Measurements from ENCODE around the gene CDC42SE2. TPM values are rescaled to one million over a fixed set of nuclear protein-coding genes. Genes with fewer than 3 reads are reported as not detected.

CDC42SE2 gene
- total RNA-seq, 2 donors from 2014 or later = 147 to 151 TPM

GRCh38 chr5:131400585-131400984 lies 136.7 kb downstream of the CDC42SE2 start:
- DNase-seq = no peak
- no peak for ATAC-seq (replicated peaks in 1 of 2)
- peaks cover 31 to 60% of the 10 kb centered on the region in 2 donors for H3K36me3 Mint-ChIP-seq (ENCODE audit: insufficient read depth in 2 of 2)
- peaks cover 53% of the 10 kb centered on the region for H3K4me1 Mint-ChIP-seq (ENCODE audit: low read depth)
- H3K4me3 Mint-ChIP-seq = no peak overlapping the region
- no peaks in the 10 kb centered on the region for H3K27me3 Mint-ChIP-seq (ENCODE audit: low read depth)
- peak overlapping the region; percentile 61 for H3K27ac Mint-ChIP-seq
- peaks cover 7 to 10% of the 10 kb centered on the region in 2 donors for H3K9me3 Mint-ChIP-seq

- no peak overlapping the region for H3K4me3 Mint-ChIP-seq
- H3K9me3 Mint-ChIP-seq = peaks cover 8 to 9% of the 10 kb centered on the region in 2 donors
- peak overlapping the region; percentile 66 for H3K27ac Mint-ChIP-seq
- peaks cover 12% of the 10 kb centered on the region for H3K4me1 Mint-ChIP-seq (ENCODE audit: low read depth)
- DNase-seq (no peak), ATAC-seq (replicated peaks in 1 of 2) (peak; percentile 22 to 27)
- H3K27me3 Mint-ChIP-seq (ENCODE audit: low read depth) = no peaks in the 10 kb centered on the region
- peaks cover 27 to 66% of the 10 kb centered on the region in 2 donors for H3K36me3 Mint-ChIP-seq (ENCODE audit: insufficient read depth in 2 of 2)
These were observed 141.8 kb downstream of the CDC42SE2 start for GRCh38 chr5:131405674-131406073.

- peak; percentile 12 to 24 for ATAC-seq (replicated peaks in 1 of 2)
- H3K4me3 Mint-ChIP-seq = no peak overlapping the region
These were observed 142.2 kb downstream of the CDC42SE2 start for GRCh38 chr5:131406076-131406475.

GRCh38 chr5:131406975-131407638 lies 143.3 kb downstream of the CDC42SE2 start:
- peaks cover 9% of the 10 kb centered on the region for H3K4me1 Mint-ChIP-seq (ENCODE audit: low read depth)
- DNase-seq = no peak

More at GRCh38 chr5:131406076-131406475, 142.2 kb downstream of the CDC42SE2 start:
- no peak for DNase-seq
- no peaks in the 10 kb centered on the region for H3K27me3 Mint-ChIP-seq (ENCODE audit: low read depth)
- peaks cover 9% of the 10 kb centered on the region for H3K4me1 Mint-ChIP-seq (ENCODE audit: low read depth)
- H3K9me3 Mint-ChIP-seq = peaks cover 6 to 9% of the 10 kb centered on the region in 2 donors
- H3K27ac Mint-ChIP-seq = peak overlapping the region; percentile 66
- peaks cover 25 to 66% of the 10 kb centered on the region in 2 donors for H3K36me3 Mint-ChIP-seq (ENCODE audit: insufficient read depth in 2 of 2)

DNA sequence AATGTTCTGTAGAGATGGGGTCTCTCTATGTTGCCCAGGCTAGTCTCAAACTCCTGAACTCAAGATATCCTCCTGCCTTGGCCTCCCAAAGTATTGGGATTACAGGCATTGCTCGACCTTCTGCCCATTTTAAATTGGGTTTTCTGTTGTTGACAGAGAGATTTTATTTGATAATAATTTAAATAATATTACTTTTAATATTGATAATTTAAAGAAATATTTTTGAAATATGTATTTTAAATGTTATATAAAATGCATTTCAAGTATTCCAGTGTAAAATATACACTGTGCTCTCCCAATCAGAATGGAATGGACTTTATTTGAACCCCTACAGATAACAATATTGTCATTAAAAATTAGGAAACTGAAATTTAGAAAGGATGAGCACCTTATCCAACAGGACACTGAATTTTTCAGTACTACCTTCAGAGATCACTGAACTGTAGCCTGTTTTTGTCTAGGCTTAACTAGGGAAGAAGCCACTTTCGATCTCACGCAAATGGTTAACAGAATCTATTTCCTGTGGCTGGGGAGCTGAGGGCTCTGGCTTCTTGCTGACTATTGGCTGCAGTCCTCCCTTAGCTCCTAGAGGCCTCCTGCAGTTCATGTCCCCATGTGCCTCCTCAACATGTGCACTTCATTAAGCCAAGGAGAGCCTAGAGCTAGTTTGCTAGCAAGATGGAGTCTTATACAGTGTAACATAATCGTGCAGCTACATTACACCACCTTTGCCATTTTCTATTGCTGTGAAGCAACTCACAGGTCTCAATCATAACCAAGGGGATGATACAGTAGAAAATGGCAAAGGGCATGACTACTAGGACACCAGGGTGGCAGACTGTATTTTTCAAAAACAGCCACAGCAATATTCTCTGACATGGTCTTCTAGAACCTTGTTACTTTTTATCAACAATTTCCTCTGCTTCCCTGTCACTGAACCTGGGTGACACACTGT lies 150.0 kb downstream of the CDC42SE2 start:
- peaks cover 3% of the 10 kb centered on the region in 2 donors for H3K9me3 Mint-ChIP-seq
- H3K36me3 Mint-ChIP-seq (ENCODE audit: insufficient read depth in 2 of 2) = peaks cover 11 to 35% of the 10 kb centered on the region in 2 donors
- peak overlapping the region; percentile 65 to 77 for H3K4me3 Mint-ChIP-seq
- peak overlapping the region; percentile 96 for H3K27ac Mint-ChIP-seq
- H3K4me1 Mint-ChIP-seq (ENCODE audit: low read depth) = peaks cover 38% of the 10 kb centered on the region
- ATAC-seq (replicated peaks in 1 of 2) (peak; percentile 71 to 85), DNase-seq (peak; percentile 28 to 49)
- H3K27me3 Mint-ChIP-seq (ENCODE audit: low read depth) = no peaks in the 10 kb centered on the region

More at GRCh38 chr5:131406975-131407638, 143.3 kb downstream of the CDC42SE2 start:
- no peaks in the 10 kb centered on the region for H3K27me3 Mint-ChIP-seq (ENCODE audit: low read depth)
- no peak overlapping the region for H3K4me3 Mint-ChIP-seq
- peaks cover 23 to 63% of the 10 kb centered on the region in 2 donors for H3K36me3 Mint-ChIP-seq (ENCODE audit: insufficient read depth in 2 of 2)
- peaks cover 3 to 6% of the 10 kb centered on the region in 2 donors for H3K9me3 Mint-ChIP-seq
- peak overlapping the region; percentile 90 for H3K27ac Mint-ChIP-seq
- ATAC-seq (replicated peaks in 1 of 2) = peak; percentile 16 to 34

DNA sequence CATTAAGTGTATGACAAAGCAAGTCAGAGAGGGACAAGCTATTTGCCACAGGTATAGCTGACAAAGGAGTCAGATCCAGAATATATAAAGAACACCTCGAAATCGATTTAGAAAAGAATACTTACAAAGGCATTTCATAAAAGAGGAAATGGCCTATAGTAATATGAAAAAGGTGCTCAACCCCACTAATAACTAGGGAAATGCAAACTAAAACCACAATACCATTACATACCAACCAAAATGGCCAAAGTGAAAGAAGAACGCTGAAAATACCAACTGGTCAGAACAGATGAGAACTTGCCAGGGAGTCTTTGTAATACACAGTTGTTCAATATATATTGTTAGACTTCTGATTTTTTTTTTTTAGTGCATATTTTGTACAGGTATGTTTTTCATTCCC lies 152.9 kb downstream of the CDC42SE2 start:
- Mint-ChIP-seq H3K4me3 (peak overlapping the region; percentile 61 to 76), H3K9me3 (no peaks in the 10 kb centered on the region), H3K27ac (peak overlapping the region; percentile 92), H3K4me1 (ENCODE audit: low read depth) (peaks cover 46% of the 10 kb centered on the region), H3K36me3 (ENCODE audit: insufficient read depth in 2 of 2) (peaks cover 0 to 12% of the 10 kb centered on the region in 2 donors), H3K27me3 (ENCODE audit: low read depth) (no peaks in the 10 kb centered on the region)
- DNase-seq (no peak), ATAC-seq (replicated peaks in 1 of 2) (peak in 1 of 2 donors; percentile 26)

DNA sequence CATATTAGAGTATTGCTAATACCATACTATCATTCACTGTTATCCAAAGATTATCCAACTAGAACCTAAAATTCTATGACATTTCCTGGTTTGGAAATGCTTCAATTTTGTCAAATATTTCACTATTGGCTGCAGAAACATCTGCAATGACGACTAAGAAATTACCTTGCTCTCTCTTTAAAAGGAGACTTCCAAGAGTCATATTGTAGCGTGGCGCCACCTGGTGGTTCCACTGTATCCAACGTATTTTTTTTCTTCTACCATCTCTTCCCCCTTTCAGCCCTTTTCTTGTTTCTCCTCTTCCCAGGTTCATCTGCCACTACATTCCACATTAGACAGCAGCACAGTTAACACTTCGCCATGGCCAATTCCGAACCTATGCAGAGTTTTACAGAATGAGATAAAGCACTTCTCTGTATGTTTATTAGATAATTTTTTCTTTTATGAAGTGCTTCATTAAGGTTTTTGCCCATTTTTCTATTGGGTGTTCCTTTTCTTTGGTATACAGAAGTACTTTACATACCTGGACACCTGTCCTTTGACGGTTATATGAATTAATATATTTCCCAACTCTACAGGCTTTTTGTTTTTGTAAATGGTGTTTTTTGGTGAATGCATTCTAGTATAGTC lies 153.5 kb downstream of the CDC42SE2 start:
- peak overlapping the region; percentile 61 to 76 for H3K4me3 Mint-ChIP-seq
- peak overlapping the region; percentile 92 for H3K27ac Mint-ChIP-seq
- peaks cover 46% of the 10 kb centered on the region for H3K4me1 Mint-ChIP-seq (ENCODE audit: low read depth)
- H3K36me3 Mint-ChIP-seq (ENCODE audit: insufficient read depth in 2 of 2) = peaks cover 0 to 12% of the 10 kb centered on the region in 2 donors
- no peaks in the 10 kb centered on the region for H3K27me3 Mint-ChIP-seq (ENCODE audit: low read depth)
- ATAC-seq (replicated peaks in 1 of 2) (peak; percentile 26 to 50), DNase-seq (peak; percentile 80 to 84)
- no peaks in the 10 kb centered on the region for H3K9me3 Mint-ChIP-seq

- Mint-ChIP-seq H3K4me1 (ENCODE audit: low read depth) (peaks cover 36% of the 10 kb centered on the region), H3K36me3 (ENCODE audit: insufficient read depth in 2 of 2) (peaks cover 0 to 3% of the 10 kb centered on the region in 2 donors), H3K4me3 (no peak overlapping the region), H3K27me3 (ENCODE audit: low read depth) (no peaks in the 10 kb centered on the region), H3K27ac (no peak overlapping the region), H3K9me3 (no peaks in the 10 kb centered on the region)
- DNase-seq (no peak), ATAC-seq (replicated peaks in 1 of 2) (no peak)
These were observed 155.0 kb downstream of the CDC42SE2 start for GRCh38 chr5:131418846-131419245.

DNA sequence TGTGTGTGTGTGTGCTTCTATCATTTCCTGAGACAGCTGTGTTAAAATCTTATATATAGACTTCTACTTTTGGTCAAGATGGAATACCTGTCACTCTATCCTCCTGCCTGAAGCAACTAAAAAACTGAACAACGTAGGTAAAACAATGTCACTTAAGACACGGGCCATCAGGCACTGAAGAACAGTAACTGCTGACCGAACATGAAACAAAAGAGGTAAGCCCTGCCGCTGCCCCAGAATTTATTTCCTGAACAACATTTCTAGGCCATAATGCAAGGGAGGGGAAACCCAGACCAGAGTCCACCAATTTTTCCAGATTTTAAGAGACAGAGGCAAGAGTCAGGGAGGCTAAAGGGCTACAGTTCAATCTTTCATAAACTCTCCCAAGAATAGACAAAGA lies 156.0 kb downstream of the CDC42SE2 start:
- no peaks in the 10 kb centered on the region for H3K9me3 Mint-ChIP-seq
- peaks cover 0 to 1% of the 10 kb centered on the region in 2 donors for H3K36me3 Mint-ChIP-seq (ENCODE audit: insufficient read depth in 2 of 2)
- DNase-seq = no peak
- H3K27me3 Mint-ChIP-seq (ENCODE audit: low read depth) = no peaks in the 10 kb centered on the region
- H3K27ac Mint-ChIP-seq = peak overlapping the region; percentile 43
- peak in 1 of 2 donors; percentile 26 for ATAC-seq (replicated peaks in 1 of 2)
- peaks cover 28% of the 10 kb centered on the region for H3K4me1 Mint-ChIP-seq (ENCODE audit: low read depth)
- H3K4me3 Mint-ChIP-seq = peak overlapping the region in 1 of 2 donors; percentile 22

GRCh38 chr5:131423056-131423455 lies 159.2 kb downstream of the CDC42SE2 start:
- peaks cover 4 to 10% of the 10 kb centered on the region in 2 donors for H3K36me3 Mint-ChIP-seq (ENCODE audit: insufficient read depth in 2 of 2)

GRCh38 chr5:131426011-131426410 lies 162.2 kb downstream of the CDC42SE2 start:
- no peak overlapping the region for H3K4me3 Mint-ChIP-seq
- H3K9me3 Mint-ChIP-seq = no peaks in the 10 kb centered on the region
- no peaks in the 10 kb centered on the region for H3K4me1 Mint-ChIP-seq (ENCODE audit: low read depth)
- ATAC-seq (replicated peaks in 1 of 2) = no peak
- peaks cover 4 to 19% of the 10 kb centered on the region in 2 donors for H3K36me3 Mint-ChIP-seq (ENCODE audit: insufficient read depth in 2 of 2)
- no peak for DNase-seq
- H3K27ac Mint-ChIP-seq = no peak overlapping the region
- H3K27me3 Mint-ChIP-seq (ENCODE audit: low read depth) = no peaks in the 10 kb centered on the region

More at GRCh38 chr5:131423056-131423455, 159.2 kb downstream of the CDC42SE2 start:
- no peaks in the 10 kb centered on the region for H3K9me3 Mint-ChIP-seq
- H3K27me3 Mint-ChIP-seq (ENCODE audit: low read depth) = no peaks in the 10 kb centered on the region
- H3K4me3 Mint-ChIP-seq = no peak overlapping the region
- peaks cover 7% of the 10 kb centered on the region for H3K4me1 Mint-ChIP-seq (ENCODE audit: low read depth)
- ATAC-seq (replicated peaks in 1 of 2) (no peak), DNase-seq (no peak)
- H3K27ac Mint-ChIP-seq = peak overlapping the region; percentile 18

DNA sequence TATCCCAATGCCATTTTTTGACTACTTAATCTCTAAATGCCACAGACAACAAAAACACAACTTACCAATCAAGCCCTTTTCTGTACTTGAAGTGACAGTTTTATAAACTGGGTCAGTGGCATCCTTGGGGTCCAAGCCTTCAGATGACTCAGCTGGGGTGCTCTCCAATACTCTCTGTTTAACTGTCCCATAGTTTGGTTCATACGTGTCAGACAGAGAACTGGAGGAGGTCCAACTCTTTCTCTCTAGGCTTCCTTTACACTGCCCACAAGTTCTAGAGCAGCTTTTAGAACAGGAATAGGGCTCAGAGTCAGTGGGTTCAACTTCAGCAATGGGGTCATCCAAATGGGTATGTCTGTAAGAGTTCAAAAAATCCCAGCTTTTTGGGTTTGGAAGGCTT lies 166.9 kb downstream of the CDC42SE2 start:
- peaks cover 9 to 31% of the 10 kb centered on the region in 2 donors for H3K36me3 Mint-ChIP-seq (ENCODE audit: insufficient read depth in 2 of 2)
- DNase-seq = no peak
- no peak overlapping the region for H3K4me3 Mint-ChIP-seq
- ATAC-seq (replicated peaks in 1 of 2) = no peak
- H3K27ac Mint-ChIP-seq = no peak overlapping the region
- H3K4me1 Mint-ChIP-seq (ENCODE audit: low read depth) = no peaks in the 10 kb centered on the region
- H3K9me3 Mint-ChIP-seq = no peaks in the 10 kb centered on the region
- no peaks in the 10 kb centered on the region for H3K27me3 Mint-ChIP-seq (ENCODE audit: low read depth)
